AG04449 (cell line): Measurements from ENCODE around the gene PCDHGA12.
"Not testable (repeated sequence)": the region's sequence is repeated elsewhere in the genome, so short reads cannot be mapped to it uniquely, and the experiment has no call there.

Experiments
- CTCF ChIA-PET: fragments of 350-600 bp; formaldehyde crosslinking; extraction: SDS; loops from one replicate; lab custom pipeline; 2021; ENCODE audit warnings: antibody characterized with exemption; lab: Yijun Ruan, JAX
- POLR2A ChIA-PET: fragments of 400-600, 350-600 bp; formaldehyde crosslinking; extraction: SDS; loops from one replicate; lab custom pipeline; 2020; ENCODE audit warnings: antibody characterized with exemption, inconsistent platforms; lab: Yijun Ruan, JAX
- DNase-seq: peaks from one replicate; pipeline ENCODE4 v3.0.0-alpha.2; 2010; ENCODE audit warnings: low read depth, low spot score
- H3K4me3 ChIP-seq: 2 replicates; pipeline ENCODE4 v1.5.1; 2011; ENCODE audit warnings: low read depth, mild to moderate bottlenecking, control low read depth, low read length
- TF ChIP-seq, protein P1 (sequence below): IDR thresholded peaks from one replicate; pipeline ENCODE4 v1.5.1; 2011; ENCODE audit warnings: mild to moderate bottlenecking, moderate library complexity, low read length, control low read depth, inconsistent platforms; ENCODE audit not compliant: insufficient read depth; ENCODE audit errors: missing control alignments

Gene PCDHGA12

GRCh38 chr5:141427783-141428426 is 2.4 kb upstream of the PCDHGA12 start:
- TF ChIP-seq, protein P1, sequence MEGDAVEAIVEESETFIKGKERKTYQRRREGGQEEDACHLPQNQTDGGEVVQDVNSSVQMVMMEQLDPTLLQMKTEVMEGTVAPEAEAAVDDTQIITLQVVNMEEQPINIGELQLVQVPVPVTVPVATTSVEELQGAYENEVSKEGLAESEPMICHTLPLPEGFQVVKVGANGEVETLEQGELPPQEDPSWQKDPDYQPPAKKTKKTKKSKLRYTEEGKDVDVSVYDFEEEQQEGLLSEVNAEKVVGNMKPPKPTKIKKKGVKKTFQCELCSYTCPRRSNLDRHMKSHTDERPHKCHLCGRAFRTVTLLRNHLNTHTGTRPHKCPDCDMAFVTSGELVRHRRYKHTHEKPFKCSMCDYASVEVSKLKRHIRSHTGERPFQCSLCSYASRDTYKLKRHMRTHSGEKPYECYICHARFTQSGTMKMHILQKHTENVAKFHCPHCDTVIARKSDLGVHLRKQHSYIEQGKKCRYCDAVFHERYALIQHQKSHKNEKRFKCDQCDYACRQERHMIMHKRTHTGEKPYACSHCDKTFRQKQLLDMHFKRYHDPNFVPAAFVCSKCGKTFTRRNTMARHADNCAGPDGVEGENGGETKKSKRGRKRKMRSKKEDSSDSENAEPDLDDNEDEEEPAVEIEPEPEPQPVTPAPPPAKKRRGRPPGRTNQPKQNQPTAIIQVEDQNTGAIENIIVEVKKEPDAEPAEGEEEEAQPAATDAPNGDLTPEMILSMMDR, result no peak
- DNase-seq, result no peak
- ChIA-PET CTCF (interaction anchor here (0.9 to 9.2 kb wide), 8 partner anchors 11 to 136 kb away, joined by 3 to 196 read pairs (median 7); partner anchors contain the start of genes PCDHGA10, PCDHGA11, PCDHGA7 and PCDHGB7), POLR2A (no interaction called here)
- no peak overlapping the region for H3K4me3 ChIP-seq

DNA sequence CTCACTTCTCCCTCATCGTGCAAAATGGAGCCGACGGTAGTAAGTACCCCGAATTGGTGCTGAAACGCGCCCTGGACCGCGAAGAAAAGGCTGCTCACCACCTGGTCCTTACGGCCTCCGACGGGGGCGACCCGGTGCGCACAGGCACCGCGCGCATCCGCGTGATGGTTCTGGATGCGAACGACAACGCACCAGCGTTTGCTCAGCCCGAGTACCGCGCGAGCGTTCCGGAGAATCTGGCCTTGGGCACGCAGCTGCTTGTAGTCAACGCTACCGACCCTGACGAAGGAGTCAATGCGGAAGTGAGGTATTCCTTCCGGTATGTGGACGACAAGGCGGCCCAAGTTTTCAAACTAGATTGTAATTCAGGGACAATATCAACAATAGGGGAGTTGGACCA is 979 bp downstream of the PCDHGA12 start:
- DNase-seq, result no peak
- CTCF ChIA-PET, result interaction anchor here (1.2 to 9.2 kb wide), 25 partner anchors 8 to 137 kb away, joined by 3 to 196 read pairs (median 7); partner anchors contain the start of genes PCDHGA10, PCDHGA11, PCDHGA2 and PCDHGB3
- TF ChIP-seq, protein P1, result no peak
- POLR2A ChIA-PET, result interaction anchor here (1.6 kb wide), 1 partner anchor 126 kb away, joined by 11 read pairs; no protein-coding TSS in a partner anchor
- peak overlapping the region; percentile 38 for H3K4me3 ChIP-seq

DNA sequence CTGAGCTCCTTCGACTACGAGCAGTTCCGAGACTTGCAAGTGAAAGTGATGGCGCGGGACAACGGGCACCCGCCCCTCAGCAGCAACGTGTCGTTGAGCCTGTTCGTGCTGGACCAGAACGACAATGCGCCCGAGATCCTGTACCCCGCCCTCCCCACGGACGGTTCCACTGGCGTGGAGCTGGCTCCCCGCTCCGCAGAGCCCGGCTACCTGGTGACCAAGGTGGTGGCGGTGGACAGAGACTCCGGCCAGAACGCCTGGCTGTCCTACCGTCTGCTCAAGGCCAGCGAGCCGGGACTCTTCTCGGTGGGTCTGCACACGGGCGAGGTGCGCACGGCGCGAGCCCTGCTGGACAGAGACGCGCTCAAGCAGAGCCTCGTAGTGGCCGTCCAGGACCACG is 2.0 kb downstream of the PCDHGA12 start:
- CTCF ChIA-PET, result interaction anchor here (1.1 to 9.2 kb wide), 7 partner anchors 11 to 126 kb away, joined by 3 to 196 read pairs (median 24); partner anchors contain the start of genes PCDHGA10, PCDHGA11, PCDHGB3 and PCDHGB7
- DNase-seq, POLR2A ChIA-PET, H3K4me3 ChIP-seq: not testable (repeated sequence)

- ChIA-PET POLR2A (interaction anchor here (0.7 kb wide), 1 partner anchor 83 kb away, joined by 3 read pairs; no protein-coding TSS in a partner anchor), CTCF (interaction anchor here (1.1 to 9.2 kb wide), 5 partner anchors 11 to 126 kb away, joined by 3 to 196 read pairs (median 82); partner anchors contain the start of genes PCDHGA10, PCDHGA11 and PCDHGB7)
- not testable (repeated sequence) for DNase-seq, H3K4me3 ChIP-seq
Measured at GRCh38 chr5:141432726-141433125, 2.4 kb downstream of the PCDHGA12 start.

DNA sequence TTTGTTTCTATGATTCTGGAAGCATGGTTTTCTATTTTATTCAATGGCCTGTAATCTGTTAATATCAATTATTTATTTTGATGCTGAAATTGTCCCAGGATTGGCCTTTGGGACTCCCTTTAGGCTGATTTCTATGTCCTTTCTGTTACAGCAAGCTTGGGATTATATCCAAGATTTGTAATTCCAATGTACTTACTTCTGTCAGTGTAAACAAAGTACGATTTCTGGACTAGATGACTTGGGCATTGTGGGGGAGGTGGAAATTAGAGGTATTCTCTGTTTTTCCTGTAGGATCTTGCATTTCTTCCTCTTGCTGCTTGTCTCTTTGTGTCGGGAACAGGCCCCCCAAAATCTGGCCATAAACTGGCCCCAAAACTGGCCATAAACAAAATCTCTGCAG is 3.7 kb downstream of the PCDHGA12 start:
- no peak overlapping the region for H3K4me3 ChIP-seq
- DNase-seq, result no peak
- TF ChIP-seq, protein P1, result no peak
- ChIA-PET CTCF (interaction anchor here (0.9 to 9.2 kb wide), 7 partner anchors 12 to 130 kb away, joined by 3 to 196 read pairs (median 4); partner anchors contain the start of genes PCDHGA10, PCDHGA11 and PCDHGB7), POLR2A (no interaction called here)

- DNase-seq, result no peak
- CTCF ChIA-PET, result interaction anchor here (1.0 to 5.0 kb wide), 10 partner anchors 10 to 127 kb away, joined by 3 to 35 read pairs (median 4); partner anchors contain the start of gene PCDHGA11
- H3K4me3 ChIP-seq, result no peak overlapping the region
- TF ChIP-seq, protein P1, result no peak
- POLR2A ChIA-PET, result interaction anchor here (0.9 to 1.2 kb wide), 3 partner anchors 39 to 84 kb away, joined by 4 to 6 read pairs (median 5); partner anchors contain the start of genes PCDHGC3 and PCDHGC5
Measured at GRCh38 chr5:141437221-141437620, 6.9 kb downstream of the PCDHGA12 start.

- TF ChIP-seq, protein P1, result no peak
- no peak overlapping the region for H3K4me3 ChIP-seq
- ChIA-PET CTCF (interaction anchor here (0.8 to 5.0 kb wide), 11 partner anchors 9 to 118 kb away, joined by 3 to 35 read pairs (median 4); partner anchors contain the start of genes PCDHGA10, PCDHGA11, PCDHGA12 and PCDHGB7), POLR2A (interaction anchor here (0.7 kb wide), 1 partner anchor 118 kb away, joined by 4 read pairs; no protein-coding TSS in a partner anchor)
- DNase-seq, result no peak
Measured at GRCh38 chr5:141439411-141440141, 9.3 kb downstream of the PCDHGA12 start.
